ENCODE measurements around the gene RUNX2. TPM values are rescaled to one million over a fixed set of nuclear protein-coding genes. Genes with fewer than 3 reads are reported as not detected.

The RUNX2 gene
- total and polyA plus RNA-seq, 9 of the 15 experiments (the other 6 are each of a cell fraction or from before 2014, with no cell fraction given), result 0.29 to 1.00 (median 0.43) TPM

- no peak for TF ChIP-seq HNRNPK (IDR thresholded peaks at IDR 0.05; ENCODE audit: low read depth, low read length, poor library complexity, severe bottlenecking)
- TF ChIP-seq, protein P1, sequence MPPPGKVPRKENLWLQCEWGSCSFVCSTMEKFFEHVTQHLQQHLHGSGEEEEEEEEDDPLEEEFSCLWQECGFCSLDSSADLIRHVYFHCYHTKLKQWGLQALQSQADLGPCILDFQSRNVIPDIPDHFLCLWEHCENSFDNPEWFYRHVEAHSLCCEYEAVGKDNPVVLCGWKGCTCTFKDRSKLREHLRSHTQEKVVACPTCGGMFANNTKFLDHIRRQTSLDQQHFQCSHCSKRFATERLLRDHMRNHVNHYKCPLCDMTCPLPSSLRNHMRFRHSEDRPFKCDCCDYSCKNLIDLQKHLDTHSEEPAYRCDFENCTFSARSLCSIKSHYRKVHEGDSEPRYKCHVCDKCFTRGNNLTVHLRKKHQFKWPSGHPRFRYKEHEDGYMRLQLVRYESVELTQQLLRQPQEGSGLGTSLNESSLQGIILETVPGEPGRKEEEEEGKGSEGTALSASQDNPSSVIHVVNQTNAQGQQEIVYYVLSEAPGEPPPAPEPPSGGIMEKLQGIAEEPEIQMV (tag; conservative IDR thresholded peaks at IDR 0.05; ENCODE audit: low read depth), result no peak
- no peak for TF ChIP-seq HNRNPLL (IDR thresholded peaks at IDR 0.05; ENCODE audit: low read depth, low read length, poor library complexity, severe bottlenecking)
- TF ChIP-seq ZKSCAN3 (CRISPR knock-in tag; IDR thresholded peaks at IDR 0.05), result no peak
- TF ChIP-seq ZNF134 (CRISPR knock-in tag; conservative IDR thresholded peaks at IDR 0.05), result no peak
- no peak; the same call in 1 of the 2 replicates for TF ChIP-seq STAT5A (IDR thresholded peaks at IDR 0.05; ENCODE audit: borderline replicate concordance, low read length)
- peak in 1 of 2 experiments; percentile 53; a peak in 1 of 4 replicates for TF ChIP-seq SIN3A (IDR thresholded peaks at IDR 0.05; ENCODE audit: borderline replicate concordance in 2 of 2, control insufficient read depth in 1 of 2, low read depth in 2 of 2, low read length in 2 of 2)
- TF ChIP-seq, protein P2, sequence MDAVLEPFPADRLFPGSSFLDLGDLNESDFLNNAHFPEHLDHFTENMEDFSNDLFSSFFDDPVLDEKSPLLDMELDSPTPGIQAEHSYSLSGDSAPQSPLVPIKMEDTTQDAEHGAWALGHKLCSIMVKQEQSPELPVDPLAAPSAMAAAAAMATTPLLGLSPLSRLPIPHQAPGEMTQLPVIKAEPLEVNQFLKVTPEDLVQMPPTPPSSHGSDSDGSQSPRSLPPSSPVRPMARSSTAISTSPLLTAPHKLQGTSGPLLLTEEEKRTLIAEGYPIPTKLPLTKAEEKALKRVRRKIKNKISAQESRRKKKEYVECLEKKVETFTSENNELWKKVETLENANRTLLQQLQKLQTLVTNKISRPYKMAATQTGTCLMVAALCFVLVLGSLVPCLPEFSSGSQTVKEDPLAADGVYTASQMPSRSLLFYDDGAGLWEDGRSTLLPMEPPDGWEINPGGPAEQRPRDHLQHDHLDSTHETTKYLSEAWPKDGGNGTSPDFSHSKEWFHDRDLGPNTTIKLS (IDR thresholded peaks at IDR 0.05; ENCODE audit: borderline replicate concordance, low read depth), result no peak
- TF ChIP-seq MEF2D (tag; conservative IDR thresholded peaks at IDR 0.05; ENCODE audit: low read depth), result no peak
- TF ChIP-seq BMI1 (IDR thresholded peaks at IDR 0.05; ENCODE audit: low read length), result no peak
- TF ChIP-seq SMAD3 (CRISPR knock-in tag; conservative IDR thresholded peaks at IDR 0.05), result no peak
- TF ChIP-seq GATA2 (CRISPR knock-in tag; IDR thresholded peaks at IDR 0.05), result no peak
- TF ChIP-seq TCF7 (IDR thresholded peaks at IDR 0.05; ENCODE audit: borderline replicate concordance), result 0 out of 2 replicates have a peak, but pooled peaks have one; percentile 20
- no peak for TF ChIP-seq ZNF696 (CRISPR knock-in tag; conservative IDR thresholded peaks at IDR 0.05)
- TF ChIP-seq NCOA6 (IDR thresholded peaks at IDR 0.05), result 0 out of 2 replicates have a peak, but pooled peaks have one; percentile 59
- no peak for TF ChIP-seq ZNF324 (CRISPR knock-in tag; IDR thresholded peaks at IDR 0.05)
- 0 out of 2 replicates have a peak, but pooled peaks have one; percentile 21 for TF ChIP-seq ZNF41 (CRISPR knock-in tag; conservative IDR thresholded peaks at IDR 0.05)
- TF ChIP-seq FOXJ3 (CRISPR knock-in tag; IDR thresholded peaks at IDR 0.05), result no peak
- peak; percentile 29; the same call in 1 of the 2 replicates for TF ChIP-seq ETV5 (CRISPR knock-in tag; IDR thresholded peaks at IDR 0.05; ENCODE audit: low read depth)
- TF ChIP-seq CREB1 (IDR thresholded peaks at IDR 0.05), result no peak
- no peak for TF ChIP-seq CREB1 (CRISPR knock-in tag; IDR thresholded peaks at IDR 0.05)
- TF ChIP-seq CLOCK (CRISPR knock-in tag; IDR thresholded peaks at IDR 0.05; ENCODE audit: borderline replicate concordance), result no peak
Measured at GRCh38 chr6:45377043-45377553, 49.0 kb downstream of the RUNX2 start (continued).

Measured in K562 (cell line).